H1 (cell line): ENCODE measurements around the gene NCR2. TPM values are rescaled to one million over a fixed set of nuclear protein-coding genes. Genes with fewer than 3 reads are reported as not detected.

Experiments used
- CTCF ChIA-PET: fragments of 300-600 bp; sonication (Branson Sonifier 250); formaldehyde crosslinking; loops from one replicate; lab custom pipeline; 2021; ENCODE audit not compliant: partially characterized antibody; lab: Charles Lee
- POLR2A ChIA-PET: fragments of 300-600 bp; sonication (Branson Sonifier 250); formaldehyde crosslinking; loops from one replicate; lab custom pipeline; 2021; ENCODE audit warnings: inconsistent platforms; ENCODE audit not compliant: partially characterized antibody; lab: Charles Lee
- DNase-seq, 2 experiments: peaks; one replicate each; pipeline versions ENCODE4 v3.0.0 to v3.0.0-alpha.2; 2010 to 2022; ENCODE audit warnings: low spot score in 2 of 2, low read depth in 1 of 2, mixed read lengths in 1 of 2
- FAIRE-seq: peaks from 2 replicates; lab custom pipeline; 2011; peaks lifted over from hg19 to GRCh38; lab: Jason Lieb, UNC
- H2AFZ ChIP-seq: 2 replicates; pipeline ENCODE4 v1.8.1; 2012; ENCODE audit warnings: low read length, inconsistent platforms
- H2AK5ac ChIP-seq: 2 replicates; pipeline ENCODE4 v1.6.1; 2013; ENCODE audit warnings: low read depth, low read length
- H2BK120ac ChIP-seq: replicated peaks from 2 replicates; pipeline ENCODE3; 2013; ENCODE audit warnings: low read depth, low read length, inconsistent platforms
- H2BK12ac ChIP-seq: 2 replicates; pipeline ENCODE4 v1.6.1; 2013; ENCODE audit warnings: low read depth, low read length
- H2BK15ac ChIP-seq: 2 replicates; pipeline ENCODE4 v1.6.1; 2013; ENCODE audit warnings: low read length
- H2BK20ac ChIP-seq: 2 replicates; pipeline ENCODE4 v1.6.1; 2013; ENCODE audit warnings: low read length
- H2BK5ac ChIP-seq: 2 replicates; pipeline ENCODE4 v1.6.1; 2013; ENCODE audit warnings: low read depth, low read length
- H3K14ac ChIP-seq: 2 replicates; pipeline ENCODE4 v1.6.1; 2013; ENCODE audit warnings: inconsistent platforms; ENCODE audit not compliant: insufficient read length
- H3K18ac ChIP-seq: 2 replicates; pipeline ENCODE4 v1.6.1; 2013; ENCODE audit warnings: low read length; ENCODE audit errors: extremely low read depth
- H3K23ac ChIP-seq: 2 replicates; pipeline ENCODE4 v1.6.1; 2013; ENCODE audit warnings: inconsistent platforms; ENCODE audit not compliant: insufficient read length
- H3K23me2 ChIP-seq: 2 replicates; pipeline ENCODE4 v1.6.1; 2013; ENCODE audit warnings: low read depth, low read length
- H3K27ac ChIP-seq: 2 replicates; pipeline ENCODE4 v1.6.1; 2011; ENCODE audit warnings: low read depth, low read length, inconsistent platforms
- H3K27me3 ChIP-seq, 4 experiments: replicated peaks in 1 of 4; 1 replicate in 1 of 4; 2 replicates in 3 of 4; pipeline versions ENCODE4 v1.6.1 to v1.8.1; 2011 to 2013; ENCODE audit warnings: low read length in 3 of 4, mild to moderate bottlenecking in 3 of 4, inconsistent platforms in 2 of 4, mixed read lengths in 2 of 4, moderate library complexity in 1 of 4; ENCODE audit not compliant: control insufficient read depth in 3 of 4, insufficient read depth in 3 of 4; ENCODE audit errors: extremely low read depth in 1 of 4
- H3K36me3 ChIP-seq, 4 experiments: 2 replicates each; pipeline versions ENCODE4 v1.6.1 to v1.8.1; 2011 to 2013; ENCODE audit warnings: mild to moderate bottlenecking in 4 of 4, low read length in 3 of 4, moderate library complexity in 2 of 4, control low read depth in 1 of 4, inconsistent platforms in 1 of 4; ENCODE audit not compliant: insufficient read depth in 4 of 4, control insufficient read depth in 2 of 4
- H3K4ac ChIP-seq: replicated peaks from 2 replicates; pipeline ENCODE3; 2013; ENCODE audit warnings: low read length, low read depth, mixed read lengths, inconsistent platforms; ENCODE audit not compliant: insufficient read length
- H3K4me1 ChIP-seq, 4 experiments: replicated peaks in 1 of 4; 1 replicate in 1 of 4; 2 replicates in 3 of 4; pipeline versions ENCODE4 v1.6.1 to v1.8.1; 2011 to 2013; ENCODE audit warnings: low read length in 3 of 4, inconsistent platforms in 2 of 4, mixed read lengths in 1 of 4; ENCODE audit not compliant: insufficient read depth in 4 of 4, control insufficient read depth in 3 of 4
- H3K4me2 ChIP-seq, 2 experiments: 2 replicates each; pipeline versions ENCODE4 v1.6.1 to v1.8.1; 2011 to 2013; ENCODE audit warnings: low read depth in 2 of 2, low read length in 2 of 2, control low read depth in 1 of 2, inconsistent platforms in 1 of 2, mild to moderate bottlenecking in 1 of 2; ENCODE audit not compliant: insufficient read depth in 1 of 2
- H3K4me3 ChIP-seq, 4 experiments: fragments of 200-600, 300-600 bp in 1 of 4; sonication (generic), shearing (Covaris generic), sonication (Bioruptor Twin) in 1 of 4; 2 replicates each; pipeline versions ENCODE4 v1.5.1 to v1.8.1; 2011 to 2016; ENCODE audit warnings: low read length in 4 of 4, low read depth in 3 of 4, control low read depth in 2 of 4, inconsistent platforms in 2 of 4, mild to moderate bottlenecking in 2 of 4, mixed read lengths in 1 of 4, moderate library complexity in 1 of 4; ENCODE audit not compliant: insufficient read depth in 2 of 4; ENCODE audit errors: extremely low read depth in 1 of 4
- H3K56ac ChIP-seq: replicated peaks from 2 replicates; pipeline ENCODE3; 2013; ENCODE audit warnings: low read depth, mild to moderate bottlenecking, mixed read lengths, low read length, inconsistent platforms; ENCODE audit not compliant: insufficient read length
- H3K79me1 ChIP-seq: 2 replicates; pipeline ENCODE4 v1.6.1; 2013; ENCODE audit warnings: low read depth, low read length, control low read depth
- H3K79me2 ChIP-seq, 2 experiments: 2 replicates each; pipeline versions ENCODE4 v1.6.1 to v1.8.1; 2012 to 2013; ENCODE audit warnings: low read length in 2 of 2, mild to moderate bottlenecking in 2 of 2, inconsistent platforms in 1 of 2; ENCODE audit not compliant: insufficient read depth in 2 of 2, control insufficient read depth in 1 of 2
- H3K9ac ChIP-seq, 4 experiments: replicated peaks in 1 of 4; 1 replicate in 1 of 4; 2 replicates in 3 of 4; pipeline versions ENCODE4 v1.6.1 to v1.8.1; 2011 to 2013; ENCODE audit warnings: low read depth in 3 of 4, low read length in 3 of 4, control low read depth in 2 of 4, mild to moderate bottlenecking in 2 of 4, moderate library complexity in 2 of 4, inconsistent platforms in 1 of 4; ENCODE audit errors: extremely low read depth in 1 of 4
- H3K9me3 ChIP-seq, 2 experiments: 2 replicates each; pipeline versions ENCODE4 v1.6.1 to v1.8.1; 2012 to 2013; ENCODE audit warnings: mild to moderate bottlenecking in 2 of 2, moderate library complexity in 2 of 2, control low read depth in 1 of 2, inconsistent platforms in 1 of 2, low read depth in 1 of 2, low read length in 1 of 2, mixed read lengths in 1 of 2; ENCODE audit not compliant: insufficient read depth in 2 of 2
- H4K20me1 ChIP-seq, 2 experiments: replicated peaks in 1 of 2; 2 replicates each; pipeline versions ENCODE3 to v1.8.1; 2011 to 2013; ENCODE audit warnings: inconsistent platforms in 2 of 2, low read length in 2 of 2, mild to moderate bottlenecking in 1 of 2; ENCODE audit not compliant: insufficient read depth in 2 of 2, control insufficient read depth in 1 of 2
- H4K5ac ChIP-seq: 2 replicates; pipeline ENCODE4 v1.6.1; 2013; ENCODE audit warnings: low read length, low read depth, mixed read lengths, inconsistent platforms; ENCODE audit not compliant: insufficient read length
- H4K8ac ChIP-seq: 2 replicates; pipeline ENCODE4 v1.8.0; 2013; ENCODE audit warnings: mild to moderate bottlenecking, moderate library complexity, low read length, inconsistent platforms; ENCODE audit not compliant: insufficient read depth; ENCODE audit errors: extremely low read depth
- H4K91ac ChIP-seq: replicated peaks from 2 replicates; pipeline ENCODE3; 2013; ENCODE audit warnings: low read length, mixed read lengths, inconsistent platforms; ENCODE audit not compliant: insufficient read length
- ASH2L ChIP-seq: fragments of 200-600, 300-600 bp; sonication (generic); IDR thresholded peaks from one replicate; pipeline ENCODE4 v1.7.1; 2017; ENCODE audit warnings: low read length
- BRCA1 ChIP-seq: IDR thresholded peaks from 2 replicates; pipeline ENCODE4 v1.6.1; 2012; ENCODE audit warnings: low read depth, low read length, improper control_type of control experiment
- CHD1 ChIP-seq: IDR thresholded peaks from 2 replicates; pipeline ENCODE4 v1.6.1; 2012; ENCODE audit warnings: low read depth, low read length, improper control_type of control experiment
- CREB1 ChIP-seq: IDR thresholded peaks from 2 replicates; pipeline ENCODE4 v1.6.1; 2012; ENCODE audit warnings: inconsistent platforms
- EP300 ChIP-seq, 2 experiments: IDR thresholded peaks; 1 replicate in 1 of 2; 2 replicates in 1 of 2; pipeline ENCODE4 v1.6.1; 2011 to 2012; ENCODE audit warnings: low read depth in 2 of 2, low read length in 2 of 2, mild to moderate bottlenecking in 2 of 2, borderline replicate concordance in 1 of 2, inconsistent platforms in 1 of 2, moderate library complexity in 1 of 2
- EZH2 ChIP-seq: fragments of 200-600 bp; sonication (generic); IDR thresholded peaks from 2 replicates; pipeline ENCODE4 v1.7.1; 2012; ENCODE audit warnings: low read depth, mild to moderate bottlenecking, moderate library complexity, low read length, inconsistent platforms; ENCODE audit not compliant: severe bottlenecking
- TBP ChIP-seq: IDR thresholded peaks from 2 replicates; pipeline ENCODE4 v1.6.1; 2011; ENCODE audit warnings: low read depth, low read length, improper control_type of control experiment
- WGBS, 2 experiments: shearing (Covaris generic) in 1 of 2; methylation state at CpG; one replicate each; pipeline versions ENCODE4 v1.1.6 to v1.1.7; 2013 to 2015; ENCODE audit warnings: low lambda C conversion rate in 2 of 2, mixed read lengths in 2 of 2, inconsistent platforms in 1 of 2, low coverage in 1 of 2, missing lambda C conversion rate in 1 of 2; ENCODE audit not compliant: insufficient replicate concordance in 2 of 2, insufficient coverage in 1 of 2, insufficient read length in 1 of 2; ENCODE audit errors: extremely low coverage in 1 of 2, missing lambda C conversion rate in 1 of 2; 5-methylcytosine and 5-hydroxymethylcytosine counted together
- polyA plus RNA-seq, 7 experiments: library from polyadenylated mRNA; depleted of rRNA in 3 of 7; stranded (reverse) in 5 of 7; unstranded in 2 of 7; fragments of >200 nt in 5 of 7; fragments of 200-250 nt in 2 of 7; gene quantifications; 1 replicate in 5 of 7; 2 replicates in 1 of 7; 4 replicates in 1 of 7; pipeline versions ENCODE4 v1.2.1 to v1.2.3, GENCODE V29; 2011 to 2013; ENCODE audit warnings: missing spikeins in 2 of 7, mixed read lengths in 2 of 7
- total RNA-seq: library from RNA; stranded (reverse); fragmentation: NEBNext Ultra II Directional; extraction: Animal tissue kit (Norgen Biotek cat#: 25700); gene quantifications from 2 replicates; pipeline ENCODE4 v1.2.1, GENCODE V29; 2021
- TF ChIP-seq, protein P1 (sequence below): IDR thresholded peaks from 2 replicates; pipeline ENCODE4 v1.6.1; 2012; ENCODE audit warnings: inconsistent platforms
- TF ChIP-seq, protein P2 (sequence below): IDR thresholded peaks from 2 replicates; pipeline ENCODE4 v1.6.1; 2011; ENCODE audit warnings: low read depth, mild to moderate bottlenecking, low read length; ENCODE audit not compliant: insufficient read depth

NCR2 gene
- total and polyA plus RNA-seq, 2 of the 8 experiments (the other 6 are each of a cell fraction or from before 2014, with no cell fraction given) = not detected

DNA sequence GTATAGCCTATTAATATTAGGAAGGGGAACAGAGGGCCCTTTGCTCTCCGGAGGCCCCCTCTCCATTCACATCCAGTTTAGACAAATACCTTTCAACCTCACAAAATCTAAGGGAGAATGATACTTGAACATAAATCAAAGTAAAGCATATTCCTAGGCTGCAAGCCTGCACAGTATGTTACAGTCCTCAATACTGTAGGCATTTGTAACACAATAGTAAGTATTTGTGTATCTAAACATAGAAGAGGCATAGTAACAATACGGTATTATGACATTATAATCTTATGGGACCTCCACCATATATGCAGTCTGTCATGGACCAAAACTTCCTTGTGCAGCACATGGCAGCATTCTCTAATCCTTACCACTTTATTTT lies 46.7 kb upstream of the NCR2 start:
- no peak overlapping the region for H2BK15ac ChIP-seq
- POLR2A ChIA-PET = interaction anchor here (1.4 kb wide), 1 partner anchor 18 kb away, joined by 3 read pairs; no protein-coding TSS in a partner anchor
- H4K5ac ChIP-seq = no peak overlapping the region
- 91% methylated on average over 2 of the region's 2 CpGs; no CpG with 5 or more reads in 1 of the 2 experiments for WGBS, 2 experiments
- TF ChIP-seq, protein P1, sequence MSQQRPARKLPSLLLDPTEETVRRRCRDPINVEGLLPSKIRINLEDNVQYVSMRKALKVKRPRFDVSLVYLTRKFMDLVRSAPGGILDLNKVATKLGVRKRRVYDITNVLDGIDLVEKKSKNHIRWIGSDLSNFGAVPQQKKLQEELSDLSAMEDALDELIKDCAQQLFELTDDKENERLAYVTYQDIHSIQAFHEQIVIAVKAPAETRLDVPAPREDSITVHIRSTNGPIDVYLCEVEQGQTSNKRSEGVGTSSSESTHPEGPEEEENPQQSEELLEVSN = no peak
- TF ChIP-seq, protein P2, sequence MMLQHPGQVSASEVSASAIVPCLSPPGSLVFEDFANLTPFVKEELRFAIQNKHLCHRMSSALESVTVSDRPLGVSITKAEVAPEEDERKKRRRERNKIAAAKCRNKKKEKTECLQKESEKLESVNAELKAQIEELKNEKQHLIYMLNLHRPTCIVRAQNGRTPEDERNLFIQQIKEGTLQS = no peak
- no peak for TF ChIP-seq BRCA1
- no peak for TF ChIP-seq EZH2
- no peak for TF ChIP-seq ASH2L
- no peak for TF ChIP-seq CREB1
- TF ChIP-seq CHD1 = no peak
- TF ChIP-seq EP300 (IDR thresholded peaks at IDR 0.05; ENCODE audit: borderline replicate concordance in 1 of 2, low read depth in 2 of 2, low read length in 2 of 2) = no peak
- TF ChIP-seq TBP = no peak
- TF ChIP-seq, all 59 proteins: peak for 0
- H4K20me1 ChIP-seq = no peaks in the 10 kb centered on the region
- H3K4me1 ChIP-seq = peaks cover 0 to 5% (median 0%) of the 10 kb centered on the region in 4 experiments; a peak in 2 of 7 replicates
- H2BK5ac ChIP-seq = no peak overlapping the region
- H2BK12ac ChIP-seq = no peak overlapping the region
- DNase-seq = no peak
- no peak overlapping the region for H4K91ac ChIP-seq
- H3K27ac ChIP-seq = no peak overlapping the region
- no peaks in the 10 kb centered on the region for H3K36me3 ChIP-seq
- no peak overlapping the region for H3K56ac ChIP-seq
- no peaks in the 10 kb centered on the region for H3K79me1 ChIP-seq
- H2BK20ac ChIP-seq = no peak overlapping the region
- H2BK120ac ChIP-seq = no peak overlapping the region
- FAIRE-seq = no peak
- no peak overlapping the region for H3K4ac ChIP-seq
- H4K8ac ChIP-seq = no peak overlapping the region
- H2AFZ ChIP-seq = no peak overlapping the region
- no peak overlapping the region for H2AK5ac ChIP-seq
- H3K23ac ChIP-seq = no peak overlapping the region
- no peaks in the 10 kb centered on the region for H3K9me3 ChIP-seq
- no peak overlapping the region for H3K4me2 ChIP-seq
- no peaks in the 10 kb centered on the region for H3K23me2 ChIP-seq
- no peaks in the 10 kb centered on the region for H3K79me2 ChIP-seq
- CTCF ChIA-PET = interaction anchor here (0.8 to 2.6 kb wide), 2 partner anchors 31 to 107 kb away, joined by 4 to 6 read pairs; no protein-coding TSS in a partner anchor
- H3K18ac ChIP-seq = no peak overlapping the region
- H3K14ac ChIP-seq = no peak overlapping the region
- no peak overlapping the region for H3K9ac ChIP-seq
- peaks cover 2 to 19% (median 9%) of the 10 kb centered on the region in 4 experiments for H3K27me3 ChIP-seq
- H3K4me3 ChIP-seq = no peak overlapping the region
